GM10248 (cell line): ENCODE data around the gene HMGN5.
A peak's percentile ranks its signal among the peaks of the same experiment; 100 is the strongest.

Experiments used
- CTCF ChIA-PET: fragments of 300-600 bp; sonication (Branson Sonifier 250); formaldehyde crosslinking; extraction: SDS; loops from one replicate; lab custom pipeline; 2021; ENCODE audit warnings: antibody characterized with exemption; lab: Yijun Ruan, JAX
- POLR2A ChIA-PET: fragments of 350-650 bp; sonication (Branson Sonifier 250); formaldehyde crosslinking; extraction: SDS; loops from one replicate; lab custom pipeline; 2020; ENCODE audit warnings: antibody characterized with exemption; lab: Yijun Ruan, JAX
- DNase-seq: peaks from one replicate; pipeline ENCODE4 v3.0.0; 2012; ENCODE audit errors: extremely low spot score
- CTCF ChIP-seq: IDR thresholded peaks from 2 replicates; pipeline ENCODE4 v1.5.1; 2012; ENCODE audit warnings: mild to moderate bottlenecking, low read depth; ENCODE audit errors: extremely low read depth, missing control alignments, control extremely low read depth

The HMGN5 gene

GRCh38 chrX:81174286-81174685, 27.4 kb downstream of the HMGN5 start:
- ChIA-PET POLR2A (no interaction called here), CTCF (interaction anchor here (1.3 kb wide), 1 partner anchor 204 kb away, joined by 6 read pairs; no protein-coding TSS in a partner anchor)
- TF ChIP-seq CTCF: peak; percentile 31
- no peak for DNase-seq

GRCh38 chrX:81168391-81168790, 33.3 kb downstream of the HMGN5 start:
- no peak for TF ChIP-seq CTCF
- ChIA-PET POLR2A (no interaction called here), CTCF (no interaction called here)
- DNase-seq: no peak

GRCh38 chrX:81121513-81122363, 80.0 kb downstream of the HMGN5 start:
- ChIA-PET CTCF (interaction anchor here (1.4 to 2.0 kb wide), 3 partner anchors 10 to 81 kb away, joined by 3 to 7 read pairs (median 4); partner anchors contain the start of gene SH3BGRL), POLR2A (no interaction called here)
- no peak for TF ChIP-seq CTCF
- peak; percentile 79 for DNase-seq

- ChIA-PET POLR2A (no interaction called here), CTCF (interaction anchor here (0.7 to 2.0 kb wide), 10 partner anchors 11 to 245 kb away, joined by 3 to 7 read pairs (median 3); partner anchors contain the start of gene SH3BGRL)
Observed at GRCh38 chrX:81120936-81121371, 80.8 kb downstream of the HMGN5 start.

GRCh38 chrX:81120258-81120935, 81.3 kb downstream of the HMGN5 start:
- no peak for DNase-seq
- TF ChIP-seq CTCF: no peak
- ChIA-PET CTCF (interaction anchor here (0.7 to 2.0 kb wide), 9 partner anchors 11 to 244 kb away, joined by 3 to 7 read pairs (median 3); partner anchors contain the start of gene SH3BGRL), POLR2A (no interaction called here)

More at GRCh38 chrX:81120936-81121371, 80.8 kb downstream of the HMGN5 start:
- TF ChIP-seq CTCF: peak; percentile 57
- peak; percentile 12 for DNase-seq

- CTCF ChIA-PET: no interaction called here
- no peak for DNase-seq
- TF ChIP-seq CTCF: no peak
- POLR2A ChIA-PET: interaction anchor here (0.6 kb wide), 1 partner anchor 1560 kb away, joined by 3 read pairs; no protein-coding TSS in a partner anchor
Observed at GRCh38 chrX:81114757-81115156, 87.0 kb downstream of the HMGN5 start.
